Subcutaneous adipose tissue (tissue), 4 donors: ENCODE measurements around the gene SLC9A3. TPM values are rescaled to one million over a fixed set of nuclear protein-coding genes. Genes with fewer than 3 reads are reported as not detected.

Experiments used
- CTCF ChIP-seq: fragments of 450-650 bp; IDR thresholded peaks from one replicate; pipeline ENCODE4 v1.5.1; 2016; ENCODE audit warnings: low read depth, mild to moderate bottlenecking, control low read depth, antibody characterized with exemption, moderate library complexity
- total RNA-seq, 4 donors: library from RNA; depleted of rRNA; stranded (reverse); fragments of >200 nt; gene quantifications; one replicate each; pipeline ENCODE4 v1.1.0, GENCODE V29; 2016

SLC9A3 gene
- total RNA-seq, 4 donors from 2014 or later = 1.3 to 2.3 (median 1.6) TPM

DNA sequence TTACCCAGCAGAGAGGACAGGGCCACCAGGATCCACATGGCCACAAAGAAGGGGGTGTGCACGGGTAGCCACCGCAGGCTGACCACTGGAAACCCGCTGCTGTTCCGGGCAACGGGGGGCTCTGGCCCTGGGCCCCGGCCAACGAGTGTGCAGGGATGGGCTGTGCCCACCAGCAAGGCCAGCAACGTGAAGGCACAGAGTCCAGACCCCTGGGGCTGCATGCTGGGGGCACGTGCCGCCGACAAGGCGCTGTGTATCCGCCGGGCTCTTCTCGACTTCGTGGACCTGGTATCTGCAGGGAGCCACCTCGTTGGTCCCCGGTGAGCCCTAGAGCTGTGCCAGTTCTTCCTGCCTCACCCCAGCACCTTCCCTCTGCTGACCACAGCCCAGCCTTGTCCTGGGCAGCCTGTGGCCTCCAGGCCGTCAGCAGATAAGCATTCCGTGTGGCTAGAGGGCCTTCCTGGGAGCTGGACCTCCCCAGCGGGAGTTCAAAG is 45.7 kb upstream of the SLC9A3 start:
- TF ChIP-seq CTCF = no peak

- TF ChIP-seq CTCF = no peak
Observed at GRCh38 chr5:569358-569867, 45.2 kb upstream of the SLC9A3 start.

DNA sequence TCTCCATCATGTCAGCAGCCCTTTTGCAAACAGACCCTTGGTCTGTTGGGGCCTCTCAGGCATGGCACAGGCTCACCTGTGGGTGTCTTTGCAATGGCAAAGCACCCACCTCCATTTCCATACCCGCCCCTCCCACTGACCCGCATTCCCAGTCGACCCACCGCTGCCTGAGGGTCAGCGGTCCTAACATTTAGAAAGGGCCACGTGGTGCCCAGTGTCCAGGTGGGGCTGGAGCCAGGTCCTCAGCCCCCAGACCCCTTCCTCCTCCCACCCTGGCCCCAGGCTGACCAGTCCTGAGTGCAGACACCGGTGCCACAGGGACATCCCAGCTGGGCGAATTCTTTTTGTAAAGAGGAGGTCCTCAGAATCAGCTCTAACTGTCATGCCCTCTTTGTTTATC is 44.6 kb upstream of the SLC9A3 start:
- no peak for TF ChIP-seq CTCF

GRCh38 chr5:568061-568781 is 44.0 kb upstream of the SLC9A3 start:
- TF ChIP-seq CTCF = no peak

GRCh38 chr5:567664-568060 is 43.4 kb upstream of the SLC9A3 start:
- TF ChIP-seq CTCF = no peak

GRCh38 chr5:566636-567309 is 42.5 kb upstream of the SLC9A3 start:
- TF ChIP-seq CTCF = no peak

DNA sequence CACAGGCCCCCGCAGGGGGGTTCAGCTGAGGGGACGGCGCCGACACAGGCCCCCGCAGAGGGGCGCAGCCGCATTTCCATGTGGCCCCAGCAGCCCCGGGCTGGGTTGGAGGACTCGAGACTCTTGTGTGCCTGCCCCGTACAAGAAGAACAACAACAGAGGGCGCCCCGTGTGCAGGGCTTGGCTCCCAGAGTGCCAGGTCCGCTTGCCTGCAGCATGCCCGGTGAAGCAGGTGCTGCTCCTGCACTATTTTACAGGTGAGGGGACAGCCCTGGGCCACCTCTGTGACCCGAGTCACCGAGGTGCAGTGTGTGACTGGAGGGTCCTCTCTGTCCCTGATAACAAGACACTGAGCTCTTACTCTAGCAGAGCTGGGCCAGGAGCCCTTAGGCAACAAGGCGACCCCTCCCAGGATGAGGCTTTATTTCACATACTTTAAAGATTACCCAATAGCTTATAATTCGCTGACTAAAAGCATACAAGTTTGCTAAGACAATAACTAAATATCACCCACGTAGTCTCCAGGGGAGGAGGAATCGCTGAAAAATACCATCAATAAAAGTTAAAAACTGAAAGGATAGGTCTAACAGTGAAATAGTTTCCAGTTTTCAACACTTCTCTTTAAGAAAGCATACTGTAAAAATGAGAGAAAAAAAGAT is 41.7 kb upstream of the SLC9A3 start:
- TF ChIP-seq CTCF = no peak
